Right cardiac atrium (tissue), 5 donors: Measurements from ENCODE around the gene DENND4B. TPM values are rescaled to one million over a fixed set of nuclear protein-coding genes. Genes with fewer than 3 reads are reported as not detected.
A peak's percentile ranks its signal among the peaks of the same experiment; 100 is the strongest.
"Not testable (repeated sequence)": the region's sequence is repeated elsewhere in the genome, so short reads cannot be mapped to it uniquely, and the experiment has no call there.

ENCODE experiments used
- ATAC-seq, 2 donors: fragments of 200-7000 bp; cut with Tn5 transposase; one replicate each; pipeline versions ENCODE4 v1.8.0 to v1.9.1; 2020; ENCODE audit warnings: moderate library complexity in 2 of 2, mild to moderate bottlenecking in 1 of 2
- DNase-seq, 3 donors: peaks; one replicate each; pipeline ENCODE4 v3.0.0-alpha.2; 2020
- H3K27ac ChIP-seq: one replicate; pipeline ENCODE4 v1.5.1; 2013; ENCODE audit warnings: mild to moderate bottlenecking, low read length, control low read depth, moderate library complexity
- H3K27me3 ChIP-seq: one replicate; pipeline ENCODE4 v1.6.1; 2013; ENCODE audit not compliant: control insufficient read depth, insufficient read depth
- H3K4me1 ChIP-seq: one replicate; pipeline ENCODE4 v1.6.1; 2013; ENCODE audit warnings: low read length; ENCODE audit not compliant: control insufficient read depth, insufficient read depth
- H3K4me3 ChIP-seq: one replicate; pipeline ENCODE4 v1.5.1; 2013; ENCODE audit warnings: low read length, control low read depth
- H3K9me3 ChIP-seq: one replicate; pipeline ENCODE4 v1.6.1; 2013; ENCODE audit warnings: low read length; ENCODE audit not compliant: control insufficient read depth
- WGBS: extraction: QIAGEN DNeasy Blood & Tissue Kit; methylation state at CpG from one replicate; pipeline ENCODE4 v1.1.7; 2013; 5-methylcytosine and 5-hydroxymethylcytosine counted together
- intact Hi-C, 4 donors: fragments of 100-400 bp; cut with DNase I; formaldehyde crosslinking; loops; one replicate each; pipeline versions ENCODE4 v1.11.0 to v1.14.0; 2022 to 2023
- polyA plus RNA-seq: library from polyadenylated mRNA; stranded (reverse); fragments of 200-250 nt; gene quantifications from one replicate; pipeline ENCODE4 v1.2.3, GENCODE V29; 2013
- total RNA-seq, 4 donors: library from RNA; stranded (reverse); fragmentation: NEBNext Ultra II Directional; extraction: Animal tissue kit (Norgen Biotek cat#: 25700); gene quantifications; one replicate each; pipeline ENCODE4 v1.2.1, GENCODE V29; 2021
- donor health status: healthy with polysubstance abuse.
- donor health status: DM: no; HTN: yes; CAD: no.
- donor health status: DM: no; HTN: no; CAD: no.
- donor health status: DM: no; HTN: yes; CAD: no; lungs with severe emphysema.
- donor health status: DM: yes; HTN: yes; CAD: no.

The DENND4B gene
- total and polyA plus RNA-seq, 5 donors = 32.0 to 48.7 (median 41.5) TPM

DNA sequence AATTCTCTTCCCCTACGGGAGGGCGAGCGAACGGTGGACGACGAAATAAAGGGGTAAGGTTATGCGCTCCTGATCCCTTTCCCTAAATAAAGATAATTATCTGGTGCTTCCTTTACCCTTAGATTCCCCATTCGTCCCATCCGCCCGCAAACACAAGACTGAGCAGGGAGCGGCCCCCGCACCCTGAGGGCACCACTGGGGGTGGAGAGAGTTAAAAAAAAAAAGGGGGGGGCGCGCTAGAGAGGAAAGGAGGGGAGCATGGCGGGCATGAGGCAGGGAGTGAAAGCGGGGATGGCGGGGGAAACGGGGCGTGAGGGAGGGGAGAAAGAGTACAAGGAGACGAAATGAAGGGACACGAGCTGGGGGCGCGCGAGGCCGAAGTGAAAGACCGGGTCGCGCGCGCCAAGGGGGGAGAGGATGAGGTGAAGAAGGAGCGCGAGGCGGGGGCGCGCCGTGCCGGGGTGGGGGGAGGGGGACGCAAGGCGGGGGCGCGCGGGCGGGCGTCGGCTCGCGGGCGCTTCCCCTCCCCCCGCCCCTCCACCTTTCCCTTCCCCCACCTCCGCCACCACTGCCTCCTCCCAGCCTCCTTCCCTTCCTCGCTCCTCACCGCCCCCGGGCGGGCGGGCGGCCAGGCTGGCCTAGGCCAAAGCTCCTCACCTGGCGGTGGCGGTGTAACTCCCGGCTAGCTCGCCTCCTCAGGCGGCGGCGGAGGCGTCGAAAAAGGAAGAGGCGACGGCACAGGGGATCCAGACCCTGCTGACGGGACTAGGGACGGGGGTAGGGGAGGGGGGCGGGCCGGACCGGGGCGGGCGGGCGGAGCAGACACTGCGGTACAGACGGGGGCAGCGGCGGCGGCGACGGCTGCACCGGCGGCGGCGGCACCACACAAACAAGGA lies 24.2 kb downstream of the DENND4B start:
- Histone ChIP-seq H3K9me3 (no peaks in the 10 kb centered on the region), H3K4me1 (peaks cover 11% of the 10 kb centered on the region), H3K27ac (peak overlapping the region; percentile 65), H3K27me3 (no peaks in the 10 kb centered on the region), H3K4me3 (peak overlapping the region; percentile 72)
- DNase-seq (peak; percentile 41 to 75 (median 53)), ATAC-seq (peak; percentile 14 to 42)
- intact Hi-C loops = loop anchor here in 3 of 4 donors (5.0 to 10.0 kb wide), 3 partner anchors 98 to 128 kb away; no protein-coding TSS in a partner anchor
- WGBS = under 1% methylated on average over 78 of the region's 86 CpGs

DNA sequence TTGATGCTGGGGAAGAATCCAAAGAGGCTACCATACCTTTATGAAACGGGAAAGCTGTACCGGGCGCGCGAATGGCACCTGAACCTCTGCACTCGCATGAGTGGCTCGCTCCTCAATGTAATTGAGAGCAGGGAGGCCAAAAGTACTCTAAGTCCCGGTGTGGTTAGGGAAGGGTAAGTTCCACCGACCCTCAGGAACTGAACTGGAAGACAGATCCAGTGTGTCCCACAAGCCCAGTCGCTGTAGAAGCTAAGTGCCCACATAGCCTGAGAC lies 24.8 kb downstream of the DENND4B start:
- H3K27ac ChIP-seq = peak overlapping the region; percentile 60
- 2% methylated on average over 10 of the region's 10 CpGs for WGBS
- peak overlapping the region; percentile 72 for H3K4me3 ChIP-seq
- ATAC-seq = no peak
- peaks cover 11% of the 10 kb centered on the region for H3K4me1 ChIP-seq
- DNase-seq = peak in 1 of 3 donors; percentile 32
- intact Hi-C loops = loop anchor here in 3 of 4 donors (5.0 to 10.0 kb wide), 3 partner anchors 97 to 127 kb away; no protein-coding TSS in a partner anchor
- H3K9me3 ChIP-seq = no peaks in the 10 kb centered on the region
- H3K27me3 ChIP-seq = no peaks in the 10 kb centered on the region

DNA sequence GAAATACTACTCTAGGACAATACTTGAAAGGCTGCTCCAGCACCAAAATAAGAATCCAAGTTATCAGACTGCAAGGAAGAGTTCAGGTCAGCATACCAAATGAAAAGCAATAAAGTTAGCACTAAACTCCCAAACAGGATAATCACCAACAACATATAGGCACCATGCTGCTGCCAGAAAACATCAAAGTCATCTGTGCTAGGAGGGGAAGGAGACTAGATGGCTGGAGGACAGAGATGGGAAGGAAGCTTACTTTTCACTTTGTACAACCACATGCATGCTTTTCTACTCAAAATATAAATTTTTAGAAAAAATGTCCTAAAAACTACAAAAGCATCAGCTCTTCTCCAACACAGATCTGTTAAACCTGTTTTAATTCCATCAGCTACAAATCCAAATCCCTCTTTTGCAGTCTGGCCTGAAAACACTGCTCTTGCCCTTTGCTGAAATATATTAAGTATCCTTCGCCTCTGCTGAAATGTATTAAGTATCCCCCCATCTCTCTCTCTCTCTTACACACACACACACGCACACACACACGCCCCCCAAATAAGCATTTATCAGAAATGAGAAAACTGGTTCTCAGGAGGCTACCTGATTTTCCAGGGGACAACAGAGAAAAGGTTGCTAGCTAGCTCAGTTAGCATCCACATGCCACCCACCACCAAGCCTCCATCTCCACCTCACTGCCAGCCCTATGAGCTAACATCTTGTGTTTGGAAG lies 25.3 kb downstream of the DENND4B start:
- Histone ChIP-seq H3K4me3 (peak overlapping the region; percentile 72), H3K27me3 (no peaks in the 10 kb centered on the region), H3K4me1 (peaks cover 11% of the 10 kb centered on the region), H3K9me3 (no peaks in the 10 kb centered on the region), H3K27ac (peak overlapping the region; percentile 17)
- ATAC-seq (no peak), DNase-seq (no peak)
- intact Hi-C loops = loop anchor here in 3 of 4 donors (5.0 to 10.0 kb wide), 3 partner anchors 96 to 126 kb away; no protein-coding TSS in a partner anchor
- WGBS = 22% methylated on average over 3 of the region's 3 CpGs

DNA sequence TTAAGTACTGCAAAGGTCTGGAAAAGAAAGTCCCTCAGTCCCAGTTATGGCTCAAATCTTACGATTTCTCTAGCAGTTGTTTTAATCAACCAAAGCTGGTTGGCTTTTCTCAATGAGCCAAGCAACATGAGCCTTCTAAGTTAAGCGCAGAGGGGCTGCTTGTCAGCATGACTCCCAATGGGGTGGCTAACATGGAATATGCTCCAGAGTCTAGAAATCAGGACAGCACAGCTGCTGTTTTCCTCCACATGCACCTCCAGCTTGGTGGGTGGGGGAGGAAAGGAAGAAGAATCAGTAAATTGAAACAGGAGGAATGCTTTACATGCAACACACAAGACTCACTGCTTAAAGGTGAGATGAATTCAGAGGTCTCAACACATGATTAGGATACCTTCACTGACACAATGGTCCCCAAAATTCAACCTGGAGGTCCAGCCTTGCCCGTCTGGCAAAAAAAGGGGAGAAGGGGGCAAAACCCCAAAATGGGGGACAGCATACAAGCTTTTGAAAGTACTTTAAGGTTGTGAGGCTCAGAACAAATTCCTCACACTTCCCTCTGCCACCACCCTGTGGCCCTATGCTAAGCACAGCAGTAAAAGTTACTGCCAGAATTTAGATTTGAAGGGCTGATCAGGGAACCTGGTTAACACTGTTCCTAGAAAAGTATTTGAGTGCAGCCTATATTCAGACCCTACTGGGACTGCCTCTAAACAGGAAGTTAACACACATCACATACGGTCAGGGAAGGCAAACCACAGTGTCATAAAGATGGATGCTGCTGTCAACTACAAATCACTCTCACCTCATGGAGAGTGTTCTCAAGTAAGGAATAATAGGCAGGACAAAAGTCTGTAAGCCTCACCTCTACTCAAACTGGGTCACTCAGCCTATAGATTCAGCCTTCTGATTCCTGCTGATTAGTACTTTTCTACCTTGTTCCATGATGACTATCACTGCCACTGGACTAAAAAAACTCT lies 26.4 kb downstream of the DENND4B start:
- Histone ChIP-seq H3K4me1 (peaks cover 11% of the 10 kb centered on the region), H3K27ac (peak overlapping the region; percentile 48), H3K4me3 (no peak overlapping the region), H3K27me3 (no peaks in the 10 kb centered on the region), H3K9me3 (no peaks in the 10 kb centered on the region)
- WGBS = 36% methylated on average over 4 of the region's 4 CpGs
- intact Hi-C loops = loop anchor here (5.0 to 10.0 kb wide), 3 partner anchors 95 to 125 kb away; no protein-coding TSS in a partner anchor
- ATAC-seq (no peak), DNase-seq (no peak)

DNA sequence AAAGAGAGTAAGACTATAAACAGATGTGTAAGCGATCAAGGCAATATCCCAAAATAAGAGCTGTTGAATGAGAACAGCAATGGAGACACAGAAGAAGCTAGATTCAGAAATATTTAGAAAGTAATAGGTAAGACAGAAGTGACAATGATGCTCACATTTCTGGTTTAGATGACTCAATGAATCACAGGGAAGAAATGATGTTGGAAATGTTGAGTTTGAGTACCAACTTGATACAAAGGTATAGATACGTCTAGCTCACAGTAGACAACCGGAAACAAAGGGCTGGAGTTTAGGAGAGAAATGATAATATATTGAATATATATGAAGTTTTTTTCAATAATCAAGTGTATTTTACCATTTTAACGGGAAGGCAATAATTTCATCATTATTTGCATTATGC lies 30.2 kb downstream of the DENND4B start:
- H3K4me3 ChIP-seq = no peak overlapping the region
- intact Hi-C loops = loop anchor here in 1 of 4 donors (10.0 kb wide), 1 partner anchor 91 kb away; no protein-coding TSS in a partner anchor

DNA sequence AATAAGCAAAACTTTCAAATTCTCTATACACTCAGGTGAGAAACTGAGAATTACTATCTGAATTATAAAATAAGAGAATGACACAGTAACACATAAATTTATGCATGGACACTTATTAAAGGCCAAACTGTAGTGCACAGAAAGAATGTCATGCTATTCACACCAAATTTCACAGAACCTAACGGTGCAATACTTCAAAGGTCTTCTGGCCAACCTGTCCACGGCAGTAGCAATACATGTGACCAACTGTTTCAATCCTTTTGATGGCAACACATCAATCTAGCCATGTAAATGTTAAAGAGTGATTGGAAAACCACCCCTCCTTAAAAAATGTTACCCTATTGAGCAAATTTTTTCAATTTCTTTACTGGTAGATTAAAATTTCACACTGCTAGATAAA lies 34.2 kb downstream of the DENND4B start:
- Histone ChIP-seq H3K27ac (no peak overlapping the region), H3K27me3 (no peaks in the 10 kb centered on the region), H3K9me3 (no peaks in the 10 kb centered on the region), H3K4me3 (no peak overlapping the region), H3K4me1 (no peaks in the 10 kb centered on the region)
- DNase-seq = no peak
- ATAC-seq = no peak
- 61% methylated on average over 2 of the region's 2 CpGs for WGBS
- intact Hi-C loops = loop anchor here in 1 of 4 donors (10.0 kb wide), 1 partner anchor 88 kb away; no protein-coding TSS in a partner anchor

More for the DNA sequence above, 30.2 kb downstream of the DENND4B start:
- Histone ChIP-seq H3K27ac (no peak overlapping the region), H3K4me1 (peaks cover 7% of the 10 kb centered on the region), H3K9me3 (no peaks in the 10 kb centered on the region), H3K27me3 (no peaks in the 10 kb centered on the region)
- DNase-seq (no peak), ATAC-seq (no peak)
- 87% methylated on average over 4 of the region's 4 CpGs for WGBS

DNA sequence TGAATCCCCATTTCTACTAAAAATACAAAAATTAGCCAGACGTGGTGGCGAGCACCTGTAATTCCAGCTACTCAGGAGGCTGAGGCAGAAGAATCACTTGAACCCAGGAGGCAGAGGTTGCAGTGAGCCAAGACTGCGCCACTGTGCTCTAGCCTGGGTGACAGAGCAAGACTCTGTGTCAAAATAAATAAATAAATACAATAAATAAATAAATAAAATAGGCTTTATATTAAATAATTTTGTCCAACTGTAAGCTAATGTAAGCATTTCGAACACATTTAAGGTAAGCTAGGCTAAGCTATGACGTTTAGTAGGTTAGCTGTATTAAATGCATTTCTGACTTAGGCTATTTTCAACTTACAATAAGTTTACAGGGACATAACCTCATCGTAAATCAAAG lies 36.0 kb downstream of the DENND4B start:
- not testable (repeated sequence) for H3K9me3 ChIP-seq, H3K27me3 ChIP-seq, ATAC-seq, DNase-seq, H3K4me1 ChIP-seq, H3K27ac ChIP-seq, H3K4me3 ChIP-seq
- WGBS = 87% methylated on average over 6 of the region's 6 CpGs
- intact Hi-C loops = loop anchor here in 1 of 4 donors (10.0 kb wide), 1 partner anchor 86 kb away; no protein-coding TSS in a partner anchor

DNA sequence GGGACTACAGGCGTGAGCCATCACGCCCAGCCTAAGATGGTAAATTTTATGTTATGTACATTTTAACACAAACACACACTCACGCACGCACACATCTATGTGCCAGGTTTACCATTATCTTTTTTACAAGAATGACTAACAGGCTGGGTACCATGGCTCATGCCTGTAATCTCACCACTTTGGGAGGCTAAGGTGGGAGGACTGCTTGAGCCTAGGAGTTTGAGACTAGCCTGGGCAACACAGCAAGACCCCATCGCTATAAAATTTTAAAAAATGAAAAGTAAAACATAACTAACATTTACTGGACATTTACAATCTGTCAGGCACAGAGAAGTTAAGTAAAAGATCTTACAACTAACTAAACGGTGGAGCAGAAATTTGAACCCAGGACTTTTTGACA lies 38.4 kb downstream of the DENND4B start:
- H3K27ac ChIP-seq = no peak overlapping the region
- DNase-seq (no peak), ATAC-seq (no peak)
- H3K4me3 ChIP-seq = no peak overlapping the region
- H3K27me3 ChIP-seq = no peaks in the 10 kb centered on the region
- 96% methylated on average over 6 of the region's 6 CpGs for WGBS
- intact Hi-C loops = no loop called here
- peaks cover 2% of the 10 kb centered on the region for H3K4me1 ChIP-seq
- no peaks in the 10 kb centered on the region for H3K9me3 ChIP-seq

DNA sequence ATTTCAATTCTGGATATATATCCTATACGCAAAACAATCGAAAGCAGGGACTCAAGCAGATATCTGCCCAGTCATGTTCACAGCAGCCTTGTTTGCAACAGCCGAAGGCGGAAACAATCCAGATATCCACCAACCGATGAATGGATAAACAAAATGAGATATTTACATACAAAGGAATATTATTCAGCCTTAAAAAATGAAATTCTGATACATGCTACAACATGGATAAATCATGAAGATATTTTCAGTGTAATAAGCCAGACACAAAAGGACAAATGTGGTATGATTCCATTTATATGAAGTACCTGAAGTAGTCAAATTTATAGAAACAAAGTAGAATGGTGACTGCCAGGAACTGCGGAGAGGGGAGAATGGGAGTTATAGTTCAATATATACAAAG lies 39.4 kb downstream of the DENND4B start:
- Histone ChIP-seq H3K27me3 (no peaks in the 10 kb centered on the region), H3K9me3 (no peaks in the 10 kb centered on the region), H3K4me3 (no peak overlapping the region), H3K4me1 (peaks cover 2% of the 10 kb centered on the region), H3K27ac (no peak overlapping the region)
- ATAC-seq (no peak), DNase-seq (no peak)
- intact Hi-C loops = no loop called here
- WGBS = 89% methylated on average over 6 of the region's 6 CpGs

DNA sequence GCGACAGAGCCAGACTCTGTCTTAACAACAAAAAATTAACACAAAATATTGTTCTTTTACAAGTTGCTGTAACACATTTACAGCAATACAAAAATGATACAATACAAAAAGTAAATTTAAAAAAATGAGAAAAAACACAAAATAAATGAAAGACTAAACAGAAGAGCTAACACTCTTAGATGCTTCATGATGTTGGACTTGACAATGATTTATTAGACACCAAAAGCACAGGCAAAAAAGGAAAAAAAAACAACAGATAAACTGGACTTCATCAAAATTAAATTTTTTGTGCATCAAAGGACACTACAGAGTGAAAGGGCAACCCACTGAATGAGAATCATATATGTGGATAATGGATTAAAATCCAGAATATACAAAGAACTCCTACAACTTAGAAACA lies 40.1 kb downstream of the DENND4B start:
- Histone ChIP-seq H3K27me3 (no peaks in the 10 kb centered on the region), H3K4me1 (peaks cover 2% of the 10 kb centered on the region), H3K9me3 (no peaks in the 10 kb centered on the region), H3K4me3 (no peak overlapping the region), H3K27ac (no peak overlapping the region)
- WGBS = 96% methylated on average over 1 of the region's 1 CpG
- DNase-seq (no peak), ATAC-seq (no peak)
- intact Hi-C loops = no loop called here
